Naive thymus-derived CD8-positive, alpha-beta T cell (primary cell): Measurements from ENCODE around the gene MSH3. TPM values are rescaled to one million over a fixed set of nuclear protein-coding genes. Genes with fewer than 3 reads are reported as not detected.
A peak's percentile ranks its signal among the peaks of the same experiment; 100 is the strongest.

Experiments
- ATAC-seq, 2 donors: fragments of 150-1000 bp; cut with Tn5 transposase in 1 of 2; sonication (Bioruptor Pico), chemical (Tn5 transposase) in 1 of 2; 1 replicate in 1 of 2; 2 replicates in 1 of 2; pipeline ENCODE4 v1.10.0; 2021; ENCODE audit warnings: mild to moderate bottlenecking in 2 of 2, moderate library complexity in 2 of 2
- POLR2A ChIA-PET: fragments of 350-600 bp; sonication (Branson Sonifier 250); formaldehyde crosslinking; loops from one replicate; lab custom pipeline; 2021; ENCODE audit warnings: antibody characterized with exemption; lab: Charles Lee
- DNase-seq, 10 donors: peaks; one replicate each; pipeline versions ENCODE4 v3.0.0 to v3.0.0-alpha.2; 2020 to 2022
- H3K27ac Mint-ChIP-seq, 10 donors: one replicate each; pipeline ENCODE4 v1.8.0; 2020 to 2022; ENCODE audit warnings: mild to moderate bottlenecking in 10 of 10, mixed read lengths in 10 of 10, moderate library complexity in 4 of 10, inconsistent platforms in 1 of 10
- H3K27me3 Mint-ChIP-seq, 5 donors: one replicate each; pipeline ENCODE4 v1.8.0; 2021 to 2022; ENCODE audit warnings: mixed read lengths in 5 of 5
- H3K36me3 Mint-ChIP-seq, 3 donors: one replicate each; pipeline ENCODE4 v1.8.0; 2020 to 2022; ENCODE audit warnings: mixed read lengths in 3 of 3, mild to moderate bottlenecking in 2 of 3, inconsistent platforms in 1 of 3
- H3K4me1 Mint-ChIP-seq, 4 donors: one replicate each; pipeline ENCODE4 v1.8.0; 2021 to 2022; ENCODE audit warnings: mixed read lengths in 4 of 4
- H3K4me3 Mint-ChIP-seq, 10 donors: one replicate each; pipeline ENCODE4 v1.8.0; 2020 to 2022; ENCODE audit warnings: mild to moderate bottlenecking in 10 of 10, mixed read lengths in 10 of 10, moderate library complexity in 6 of 10, inconsistent platforms in 1 of 10
- H3K9me3 Mint-ChIP-seq, 9 donors: one replicate each; pipeline ENCODE4 v1.8.0; 2020 to 2022; ENCODE audit warnings: mixed read lengths in 9 of 9, mild to moderate bottlenecking in 3 of 9, inconsistent platforms in 1 of 9, moderate library complexity in 1 of 9
- polyA plus RNA-seq, 3 donors: library from polyadenylated mRNA; unstranded; fragments of 300-500 nt; fragmentation: Illumina TruSeq; gene quantifications; one replicate each; pipeline ENCODE4 v1.2.3, GENCODE V29; 2021
- total RNA-seq, 8 experiments: library from RNA in 2 of 8; stranded (reverse) in 2 of 8; gene quantifications; one replicate each; pipeline ENCODE4 v1.2.3 and lab custom pipeline; 2021 to 2026

Gene MSH3
- total RNA-seq (10 to 100 TPM; 15.5 to 16.3 TPM), polyA plus RNA-seq (10 to 100 TPM; 11.0 to 13.0 (median 12.5) TPM), total RNA-seq (lab: John Stamatoyannopoulos, UW) (33.4 to 55.1 (median 41.7) reads per million in 6 experiments)

GRCh38 chr5:80654391-80655230 is at the start of gene MSH3, which contains the start of gene DHFR:
MSH3 (plus strand) TSS chr5:80654652; CDS start chr5:80654728, 76 bp downstream.
DHFR (minus strand) TSS chr5:80654983; CDS start chr5:80654489, 494 bp downstream.
- peak; percentile 81 to 94 (median 85) for DNase-seq
- H3K36me3 Mint-ChIP-seq, result peaks cover 4 to 33% (median 15%) of the 10 kb centered on the region in 3 donors
- H3K4me1 Mint-ChIP-seq, result peaks cover 13 to 35% (median 31%) of the 10 kb centered on the region in 4 donors
- H3K27ac Mint-ChIP-seq, result peak within 1 kb of the TSS; percentile 63 to 99 (median 97)
- peak; percentile 69 to 74 for ATAC-seq
- peak within 1 kb of the TSS; percentile 85 to 99 (median 93) for H3K4me3 Mint-ChIP-seq
- H3K9me3 Mint-ChIP-seq, result no peaks in the 10 kb centered on the region
- no peaks in the 10 kb centered on the region for H3K27me3 Mint-ChIP-seq
- POLR2A ChIA-PET, result interaction anchor here (0.7 to 1.1 kb wide), 5 partner anchors 10 to 647 kb away, joined by 3 to 4 read pairs (median 3); partner anchors contain the start of genes ZCCHC9 and ZFYVE16

- no peak for ATAC-seq
- no peaks in the 10 kb centered on the region for H3K27me3 Mint-ChIP-seq
- no peak for DNase-seq
- H3K36me3 Mint-ChIP-seq, result peaks cover 0 to 12% (median 11%) of the 10 kb centered on the region in 3 donors
- H3K4me3 Mint-ChIP-seq, result no peak overlapping the region
- peaks cover 0 to 27% (median 6%) of the 10 kb centered on the region in 9 donors for H3K9me3 Mint-ChIP-seq
- POLR2A ChIA-PET, result no interaction called here
- H3K4me1 Mint-ChIP-seq, result no peaks in the 10 kb centered on the region
- no peak overlapping the region for H3K27ac Mint-ChIP-seq
These were observed 47.1 kb upstream of the MSH3 start for GRCh38 chr5:80607343-80607742.

GRCh38 chr5:80607832-80608231 is 46.6 kb upstream of the MSH3 start:
- Mint-ChIP-seq H3K27ac (no peak overlapping the region), H3K27me3 (no peaks in the 10 kb centered on the region)

GRCh38 chr5:80608731-80609130 is 45.7 kb upstream of the MSH3 start:
- H3K4me1 Mint-ChIP-seq, result no peaks in the 10 kb centered on the region
- no peak overlapping the region for H3K4me3 Mint-ChIP-seq
- peaks cover 0 to 27% (median 6%) of the 10 kb centered on the region in 9 donors for H3K9me3 Mint-ChIP-seq
- H3K36me3 Mint-ChIP-seq, result peaks cover 0 to 12% (median 11%) of the 10 kb centered on the region in 3 donors
- no peak for ATAC-seq
- no peaks in the 10 kb centered on the region for H3K27me3 Mint-ChIP-seq
- H3K27ac Mint-ChIP-seq, result no peak overlapping the region
- POLR2A ChIA-PET, result no interaction called here
- DNase-seq, result no peak

More at GRCh38 chr5:80607832-80608231, 46.6 kb upstream of the MSH3 start:
- DNase-seq (no peak), ATAC-seq (no peak)
- Mint-ChIP-seq H3K9me3 (peaks cover 0 to 27% (median 6%) of the 10 kb centered on the region in 9 donors), H3K4me1 (no peaks in the 10 kb centered on the region), H3K4me3 (no peak overlapping the region), H3K36me3 (peaks cover 0 to 12% (median 11%) of the 10 kb centered on the region in 3 donors)
- POLR2A ChIA-PET, result no interaction called here

DNA sequence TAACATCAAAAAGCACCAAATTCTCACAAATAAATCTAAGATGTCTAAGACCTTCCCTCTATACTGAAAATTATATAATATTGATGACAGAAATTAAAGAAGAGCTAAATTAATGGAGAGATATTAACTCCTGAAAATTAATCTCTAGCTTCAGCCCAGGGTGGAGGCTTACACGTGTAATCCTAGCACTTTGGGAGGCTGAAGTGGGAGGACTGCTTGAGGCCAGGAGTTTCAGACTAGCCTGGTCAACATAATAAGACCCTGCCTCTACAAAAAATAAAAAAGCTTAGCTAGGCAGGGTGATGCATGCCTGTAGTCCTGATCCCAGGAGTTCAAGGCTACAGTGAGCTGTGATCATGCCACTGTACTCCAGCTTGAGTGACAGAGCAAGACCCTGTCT is 44.8 kb upstream of the MSH3 start:
- H3K27ac Mint-ChIP-seq, result no peak overlapping the region
- H3K36me3 Mint-ChIP-seq, result peaks cover 0 to 12% (median 11%) of the 10 kb centered on the region in 3 donors
- H3K9me3 Mint-ChIP-seq, result peaks cover 0 to 27% (median 6%) of the 10 kb centered on the region in 9 donors
- POLR2A ChIA-PET, result no interaction called here
- DNase-seq (no peak), ATAC-seq (no peak)
- no peaks in the 10 kb centered on the region for H3K27me3 Mint-ChIP-seq
- H3K4me1 Mint-ChIP-seq, result no peaks in the 10 kb centered on the region
- H3K4me3 Mint-ChIP-seq, result no peak overlapping the region

- POLR2A ChIA-PET, result no interaction called here
- H3K27me3 Mint-ChIP-seq, result no peaks in the 10 kb centered on the region
- H3K4me1 Mint-ChIP-seq, result no peaks in the 10 kb centered on the region
- peaks cover 0 to 9% (median 3%) of the 10 kb centered on the region in 3 donors for H3K36me3 Mint-ChIP-seq
- H3K27ac Mint-ChIP-seq, result peak overlapping the region in 1 of 10 donors; percentile 48
- no peak for DNase-seq
- H3K9me3 Mint-ChIP-seq, result peaks cover 0 to 6% (median 0%) of the 10 kb centered on the region in 9 donors
- no peak for ATAC-seq
- no peak overlapping the region for H3K4me3 Mint-ChIP-seq
These were observed 39.1 kb upstream of the MSH3 start for GRCh38 chr5:80615266-80615914.

GRCh38 chr5:80618438-80618837 is 36.0 kb upstream of the MSH3 start:
- H3K27me3 Mint-ChIP-seq, result no peaks in the 10 kb centered on the region
- no peak for DNase-seq
- H3K4me3 Mint-ChIP-seq, result no peak overlapping the region
- POLR2A ChIA-PET, result no interaction called here
- H3K9me3 Mint-ChIP-seq, result no peaks in the 10 kb centered on the region
- no peak for ATAC-seq
- no peaks in the 10 kb centered on the region for H3K4me1 Mint-ChIP-seq
- no peak overlapping the region for H3K27ac Mint-ChIP-seq
- H3K36me3 Mint-ChIP-seq, result peaks cover 0 to 20% (median 14%) of the 10 kb centered on the region in 3 donors

DNA sequence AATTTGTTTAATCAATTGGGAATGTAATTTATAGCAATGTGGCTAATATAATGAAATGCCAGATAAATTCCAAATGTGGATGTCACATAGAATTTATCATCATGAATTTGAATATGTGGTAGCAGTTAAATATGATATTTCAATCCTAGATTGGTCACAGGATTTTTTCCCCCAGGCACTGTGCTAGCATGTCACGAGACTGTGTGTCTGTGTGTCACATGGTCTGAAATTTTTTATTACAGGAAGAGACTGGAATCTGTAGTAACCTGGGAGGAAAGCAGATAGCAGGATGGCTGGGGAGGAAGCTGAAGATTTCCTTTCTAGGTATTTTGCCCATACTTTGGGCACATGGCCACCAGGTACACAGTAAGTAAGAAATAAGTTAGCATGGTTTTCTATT is 35.4 kb upstream of the MSH3 start:
- POLR2A ChIA-PET, result no interaction called here
- no peaks in the 10 kb centered on the region for H3K9me3 Mint-ChIP-seq
- peaks cover 0 to 20% (median 14%) of the 10 kb centered on the region in 3 donors for H3K36me3 Mint-ChIP-seq
- ATAC-seq (no peak), DNase-seq (no peak)
- no peak overlapping the region for H3K4me3 Mint-ChIP-seq
- H3K27me3 Mint-ChIP-seq, result no peaks in the 10 kb centered on the region
- no peak overlapping the region for H3K27ac Mint-ChIP-seq
- H3K4me1 Mint-ChIP-seq, result no peaks in the 10 kb centered on the region

DNA sequence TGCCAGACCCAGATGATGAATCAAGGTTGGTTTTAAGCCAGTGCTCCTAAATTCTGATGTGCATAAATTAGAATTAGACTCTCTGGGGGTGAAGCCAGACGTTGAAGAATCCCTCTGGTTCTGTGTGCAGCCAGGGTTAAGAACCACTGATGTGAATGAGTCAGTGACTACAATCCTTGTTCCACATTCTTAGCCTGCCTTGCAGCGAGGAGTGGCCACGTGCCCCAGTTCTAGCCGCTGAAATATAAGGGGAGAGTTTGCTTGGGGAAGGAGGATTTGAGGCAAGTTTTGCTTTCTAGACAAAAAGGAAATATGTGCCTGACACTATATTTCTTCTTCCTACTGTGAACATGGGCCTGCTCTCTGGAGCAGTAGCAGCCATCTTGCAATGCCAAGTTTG is 34.2 kb upstream of the MSH3 start:
- Mint-ChIP-seq H3K36me3 (peaks cover 0 to 20% (median 14%) of the 10 kb centered on the region in 3 donors), H3K27me3 (no peaks in the 10 kb centered on the region), H3K4me3 (no peak overlapping the region), H3K9me3 (no peaks in the 10 kb centered on the region), H3K4me1 (no peaks in the 10 kb centered on the region), H3K27ac (no peak overlapping the region)
- no peak for DNase-seq
- POLR2A ChIA-PET, result no interaction called here
- no peak for ATAC-seq

- no peaks in the 10 kb centered on the region for H3K4me1 Mint-ChIP-seq
- H3K36me3 Mint-ChIP-seq, result peaks cover 0 to 21% (median 14%) of the 10 kb centered on the region in 3 donors
- no peak overlapping the region for H3K27ac Mint-ChIP-seq
- no peak for ATAC-seq
- no peak for DNase-seq
- POLR2A ChIA-PET, result no interaction called here
- H3K4me3 Mint-ChIP-seq, result no peak overlapping the region
- no peaks in the 10 kb centered on the region for H3K9me3 Mint-ChIP-seq
- no peaks in the 10 kb centered on the region for H3K27me3 Mint-ChIP-seq
These were observed 31.7 kb upstream of the MSH3 start for GRCh38 chr5:80622756-80623155.

DNA sequence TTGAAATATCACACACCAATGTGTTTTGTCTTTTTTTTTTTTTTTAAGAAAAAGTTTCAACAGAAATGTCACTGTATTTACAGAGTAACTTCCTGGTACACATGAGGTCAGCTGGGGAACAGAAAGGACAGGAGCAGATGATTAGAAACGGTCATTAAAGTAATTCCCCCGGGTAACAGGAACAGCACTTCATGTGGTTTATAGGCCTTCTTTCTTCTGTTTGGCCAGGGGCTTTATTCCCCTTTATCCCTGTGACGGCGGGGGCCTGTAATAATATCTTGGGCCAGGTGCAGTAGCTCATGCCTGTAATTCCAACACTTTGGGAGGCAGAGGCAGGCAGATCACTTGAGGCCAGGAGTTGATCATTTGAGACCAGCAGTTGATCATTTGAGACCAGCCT is 30.5 kb upstream of the MSH3 start:
- ATAC-seq, result no peak
- H3K27ac Mint-ChIP-seq, result no peak overlapping the region
- POLR2A ChIA-PET, result no interaction called here
- DNase-seq, result no peak
- no peaks in the 10 kb centered on the region for H3K4me1 Mint-ChIP-seq
- H3K9me3 Mint-ChIP-seq, result no peaks in the 10 kb centered on the region
- peaks cover 0 to 16% (median 14%) of the 10 kb centered on the region in 3 donors for H3K36me3 Mint-ChIP-seq
- H3K4me3 Mint-ChIP-seq, result no peak overlapping the region
- no peaks in the 10 kb centered on the region for H3K27me3 Mint-ChIP-seq

GRCh38 chr5:80625230-80625629 is 29.2 kb upstream of the MSH3 start:
- Mint-ChIP-seq H3K36me3 (peaks cover 0 to 25% (median 20%) of the 10 kb centered on the region in 3 donors), H3K9me3 (no peaks in the 10 kb centered on the region), H3K4me3 (no peak overlapping the region), H3K4me1 (no peaks in the 10 kb centered on the region), H3K27ac (peak overlapping the region in 3 of 10 donors; percentile 40 to 63 (median 61)), H3K27me3 (no peaks in the 10 kb centered on the region)
- POLR2A ChIA-PET, result no interaction called here
- DNase-seq (no peak), ATAC-seq (no peak)

GRCh38 chr5:80629281-80629680 is 25.2 kb upstream of the MSH3 start:
- no peaks in the 10 kb centered on the region for H3K4me1 Mint-ChIP-seq
- ATAC-seq, result no peak
- peaks cover 0 to 51% (median 19%) of the 10 kb centered on the region in 3 donors for H3K36me3 Mint-ChIP-seq
- no peaks in the 10 kb centered on the region for H3K9me3 Mint-ChIP-seq
- POLR2A ChIA-PET, result no interaction called here
- H3K4me3 Mint-ChIP-seq, result no peak overlapping the region
- H3K27me3 Mint-ChIP-seq, result no peaks in the 10 kb centered on the region
- no peak overlapping the region for H3K27ac Mint-ChIP-seq
- no peak for DNase-seq
